ENCODE results near the gene HGS. TPM values are rescaled to one million over a fixed set of nuclear protein-coding genes. Genes with fewer than 3 reads are reported as not detected.

The HGS gene
- total and polyA plus RNA-seq, 2 of the 13 experiments (the other 11 are each of a cell fraction or from before 2014, with no cell fraction given) = 73.3 to 78.1 TPM

- TF ChIP-seq ZBTB2 (CRISPR knock-in tag; IDR thresholded peaks at IDR 0.05; ENCODE audit: low read depth) = peak; percentile 98
- TF ChIP-seq RBAK (CRISPR knock-in tag; IDR thresholded peaks at IDR 0.05) = no peak
- TF ChIP-seq KLF6 (CRISPR knock-in tag; IDR thresholded peaks at IDR 0.05) = peak; percentile 99
- peak; percentile 97 for TF ChIP-seq ZNF564 (CRISPR knock-in tag; IDR thresholded peaks at IDR 0.05)
- TF ChIP-seq ZNF878 (CRISPR knock-in tag; IDR thresholded peaks at IDR 0.05) = peak; percentile 99
- no peak for TF ChIP-seq RBM22 (optimal IDR thresholded peaks at IDR 0.05; ENCODE audit: low read length)
- TF ChIP-seq SNAI1 (CRISPR knock-in tag; IDR thresholded peaks at IDR 0.05; ENCODE audit: borderline replicate concordance) = peak; percentile 77; the same call in 1 of the 2 replicates
- TF ChIP-seq NR1H2 (CRISPR knock-in tag; IDR thresholded peaks at IDR 0.05; ENCODE audit: borderline replicate concordance, low read depth) = peak; percentile 95
- peak; percentile 96 for TF ChIP-seq ZNF530 (CRISPR knock-in tag; IDR thresholded peaks at IDR 0.05; ENCODE audit: low read depth)
- peak; percentile 68; the same call in 1 of the 2 replicates for TF ChIP-seq ZBTB4 (CRISPR knock-in tag; IDR thresholded peaks at IDR 0.05; ENCODE audit: borderline replicate concordance)
- peak; percentile 32; the same call in 1 of the 2 replicates for TF ChIP-seq DPF2 (CRISPR knock-in tag; IDR thresholded peaks at IDR 0.05; ENCODE audit: borderline replicate concordance, low read depth)
- TF ChIP-seq ZNF550 (CRISPR knock-in tag; IDR thresholded peaks at IDR 0.05; ENCODE audit: borderline replicate concordance) = peak; percentile 99; the same call in 1 of the 2 replicates
- no peak; the same call in 1 of the 2 replicates for TF ChIP-seq BRD4 (CRISPR knock-in tag; IDR thresholded peaks at IDR 0.05)
- peak; percentile 85; the same call in 1 of the 2 replicates for TF ChIP-seq ZNF484 (CRISPR knock-in tag; IDR thresholded peaks at IDR 0.05; ENCODE audit: borderline replicate concordance, low read depth)
- peak; percentile 94; the same call in 1 of the 2 replicates for TF ChIP-seq ZNF513 (CRISPR knock-in tag; conservative IDR thresholded peaks at IDR 0.05)
- TF ChIP-seq ZBTB1 (CRISPR knock-in tag; IDR thresholded peaks at IDR 0.05; ENCODE audit: borderline replicate concordance) = peak; percentile 52; the same call in 1 of the 2 replicates
- TF ChIP-seq TFAP4 (IDR thresholded peaks at IDR 0.05; ENCODE audit: borderline replicate concordance, low read depth) = peak; percentile 97
- TF ChIP-seq PPARG (CRISPR knock-in tag; conservative IDR thresholded peaks at IDR 0.05) = peak; percentile 93
- peak; percentile 99 for TF ChIP-seq ZNF879 (CRISPR knock-in tag; IDR thresholded peaks at IDR 0.05)
- TF ChIP-seq ZNF446 (CRISPR knock-in tag; IDR thresholded peaks at IDR 0.05) = peak; percentile 72
- TF ChIP-seq HDAC2 (CRISPR knock-in tag; IDR thresholded peaks at IDR 0.05) = peak; percentile 95
- peak; percentile 91 for TF ChIP-seq CERS6 (CRISPR knock-in tag; IDR thresholded peaks at IDR 0.05)
These were observed 28.1 kb downstream of the HGS start, which contains the start of gene SLC25A10 (continued) for GRCh38 chr17:81711814-81712467.
